Neuronal stem cell (in vitro differentiated cells): Measurements from ENCODE around the gene ACSL5.

Experiments used
- DNase-seq: peaks from one replicate; pipeline ENCODE4 v3.0.0-alpha.2; 2013; ENCODE audit warnings: low spot score
- H2AFZ ChIP-seq: one replicate; pipeline ENCODE4 v1.6.1; 2013; ENCODE audit warnings: mild to moderate bottlenecking, low read length, inconsistent platforms
- H2AK5ac ChIP-seq: 2 replicates; pipeline ENCODE4 v1.6.1; 2013; ENCODE audit warnings: low read depth, mild to moderate bottlenecking, inconsistent platforms, low read length, moderate library complexity, mixed read lengths
- H2BK120ac ChIP-seq: 2 replicates; pipeline ENCODE4 v1.6.1; 2013; ENCODE audit warnings: low read depth, mild to moderate bottlenecking, inconsistent platforms, low read length, moderate library complexity, mixed read lengths
- H2BK12ac ChIP-seq: one replicate; pipeline ENCODE4 v1.6.1; 2013; ENCODE audit warnings: low read length, inconsistent platforms
- H2BK15ac ChIP-seq: 2 replicates; pipeline ENCODE4 v1.6.1; 2013; ENCODE audit warnings: mild to moderate bottlenecking, low read length, inconsistent platforms, mixed read lengths
- H2BK5ac ChIP-seq: one replicate; pipeline ENCODE4 v1.6.1; 2013; ENCODE audit warnings: inconsistent platforms, mild to moderate bottlenecking, low read length, moderate library complexity
- H3K14ac ChIP-seq: one replicate; pipeline ENCODE4 v1.6.1; 2013; ENCODE audit warnings: low read length, inconsistent platforms
- H3K18ac ChIP-seq: 2 replicates; pipeline ENCODE4 v1.6.1; 2013; ENCODE audit warnings: low read length, inconsistent platforms
- H3K23ac ChIP-seq: 2 replicates; pipeline ENCODE4 v1.6.1; 2013; ENCODE audit warnings: low read depth, mild to moderate bottlenecking, mixed read lengths, low read length, inconsistent platforms; ENCODE audit not compliant: poor library complexity
- H3K27ac ChIP-seq: replicated peaks from 3 replicates; pipeline ENCODE4 v1.5.1; 2013; ENCODE audit warnings: low read length, inconsistent platforms
- H3K27me3 ChIP-seq, 3 experiments: 2 replicates each; pipeline ENCODE4 v1.6.1; 2013; ENCODE audit warnings: low read length in 3 of 3, mild to moderate bottlenecking in 2 of 3, inconsistent platforms in 1 of 3, low read depth in 1 of 3, mixed read lengths in 1 of 3, moderate library complexity in 1 of 3; ENCODE audit not compliant: control insufficient read depth in 3 of 3, insufficient read depth in 3 of 3
- H3K36me3 ChIP-seq, 2 donors: replicated peaks in 1 of 2; 2 replicates each; pipeline ENCODE4 v1.6.1; 2013; ENCODE audit warnings: low read length in 2 of 2; ENCODE audit not compliant: control insufficient read depth in 2 of 2, insufficient read depth in 2 of 2
- H3K4ac ChIP-seq: 2 replicates; pipeline ENCODE4 v1.6.1; 2013; ENCODE audit warnings: inconsistent platforms, mild to moderate bottlenecking, low read length, moderate library complexity
- H3K4me1 ChIP-seq, 2 donors: 1 replicate in 1 of 2; 2 replicates in 1 of 2; pipeline ENCODE4 v1.6.1; 2013; ENCODE audit warnings: low read length in 2 of 2, low read depth in 1 of 2; ENCODE audit not compliant: control insufficient read depth in 2 of 2, insufficient read depth in 1 of 2
- H3K4me2 ChIP-seq: one replicate; pipeline ENCODE4 v1.6.1; 2013; ENCODE audit warnings: mild to moderate bottlenecking, low read length, inconsistent platforms; ENCODE audit not compliant: insufficient read depth, poor library complexity, severe bottlenecking
- H3K4me3 ChIP-seq, 2 donors: 2 replicates each; pipeline ENCODE4 v1.5.1; 2013; ENCODE audit warnings: low read length in 2 of 2, mild to moderate bottlenecking in 2 of 2, inconsistent platforms in 1 of 2, moderate library complexity in 1 of 2
- H3K79me1 ChIP-seq: one replicate; pipeline ENCODE4 v1.6.1; 2013; ENCODE audit warnings: low read depth, mild to moderate bottlenecking, inconsistent platforms, low read length, moderate library complexity
- H3K9ac ChIP-seq: one replicate; pipeline ENCODE4 v1.6.1; 2013; ENCODE audit warnings: mild to moderate bottlenecking, low read depth, low read length, inconsistent platforms; ENCODE audit not compliant: poor library complexity
- H3K9me3 ChIP-seq, 2 donors: replicated peaks in 1 of 2; 2 replicates each; pipeline versions ENCODE3 to v1.6.1; 2013; ENCODE audit warnings: low read length in 2 of 2, mild to moderate bottlenecking in 2 of 2, inconsistent platforms in 1 of 2, low read depth in 1 of 2, mixed read lengths in 1 of 2, moderate library complexity in 1 of 2; ENCODE audit not compliant: control insufficient read depth in 2 of 2, insufficient read depth in 1 of 2
- H4K8ac ChIP-seq: one replicate; pipeline ENCODE4 v1.6.1; 2013; ENCODE audit warnings: low read depth, mild to moderate bottlenecking, inconsistent platforms, low read length, moderate library complexity
- H4K91ac ChIP-seq: one replicate; pipeline ENCODE4 v1.6.1; 2013; ENCODE audit warnings: low read length, low read depth, mild to moderate bottlenecking, inconsistent platforms; ENCODE audit not compliant: poor library complexity
- WGBS, 2 donors: extraction: QIAGEN DNeasy Blood & Tissue Kit; methylation state at CpG; one replicate each; pipeline ENCODE4 v1.1.7; 2013; ENCODE audit warnings: missing lambda C conversion rate in 2 of 2, mixed read lengths in 1 of 2; ENCODE audit not compliant: insufficient read length in 2 of 2, insufficient replicate concordance in 1 of 2; ENCODE audit errors: extremely low coverage in 2 of 2; 5-methylcytosine and 5-hydroxymethylcytosine counted together

ACSL5 gene

GRCh38 chr10:112351146-112351545 lies 22.8 kb upstream of the ACSL5 start:
- Histone ChIP-seq H4K91ac (no peak overlapping the region), H2BK15ac (no peak overlapping the region), H2BK120ac (no peak overlapping the region), H2BK12ac (no peak overlapping the region), H4K8ac (no peak overlapping the region), H3K14ac (no peak overlapping the region), H3K36me3 (no peaks in the 10 kb centered on the region), H3K4ac (no peak overlapping the region), H3K9ac (no peak overlapping the region), H3K4me2 (no peak overlapping the region), H3K4me3 (no peak overlapping the region), H2AK5ac (no peak overlapping the region), H2BK5ac (no peak overlapping the region), H3K27ac (no peak overlapping the region), H3K79me1 (no peaks in the 10 kb centered on the region), H3K4me1 (peaks cover 4% of the 10 kb centered on the region in 2 donors), H2AFZ (peak overlapping the region; percentile 30), H3K23ac (no peak overlapping the region), H3K27me3 (no peaks in the 10 kb centered on the region), H3K18ac (no peak overlapping the region), H3K9me3 (no peaks in the 10 kb centered on the region)
- WGBS, 2 donors = no CpG with 5 or more reads among the region's 8 CpGs
- DNase-seq = no peak

- WGBS, 2 donors = no CpG with 5 or more reads among the region's 3 CpGs
- no peak overlapping the region for H3K27ac ChIP-seq
Observed at GRCh38 chr10:112352044-112352443, 21.9 kb upstream of the ACSL5 start.

GRCh38 chr10:112353046-112353445 lies 20.9 kb upstream of the ACSL5 start:
- no peak overlapping the region for H4K8ac ChIP-seq
- no peak for DNase-seq

More at GRCh38 chr10:112352044-112352443, 21.9 kb upstream of the ACSL5 start:
- Histone ChIP-seq H2BK120ac (no peak overlapping the region), H3K14ac (no peak overlapping the region), H3K4me3 (no peak overlapping the region), H3K23ac (no peak overlapping the region), H3K18ac (no peak overlapping the region), H3K79me1 (no peaks in the 10 kb centered on the region), H2BK15ac (no peak overlapping the region), H3K4me2 (no peak overlapping the region), H3K4me1 (peaks cover 4% of the 10 kb centered on the region in 2 donors), H3K36me3 (no peaks in the 10 kb centered on the region), H3K9ac (no peak overlapping the region), H3K4ac (no peak overlapping the region), H2AFZ (no peak overlapping the region), H4K91ac (no peak overlapping the region), H2BK5ac (no peak overlapping the region), H2BK12ac (no peak overlapping the region), H2AK5ac (no peak overlapping the region), H4K8ac (no peak overlapping the region), H3K27me3 (no peaks in the 10 kb centered on the region), H3K9me3 (no peaks in the 10 kb centered on the region)
- DNase-seq = no peak

GRCh38 chr10:112356686-112357085 lies 17.2 kb upstream of the ACSL5 start:
- H3K18ac ChIP-seq = no peak overlapping the region
- H3K23ac ChIP-seq = no peak overlapping the region
- no peak overlapping the region for H3K4ac ChIP-seq
- H3K9ac ChIP-seq = no peak overlapping the region
- H2BK120ac ChIP-seq = no peak overlapping the region
- H3K9me3 ChIP-seq = no peaks in the 10 kb centered on the region
- H3K4me1 ChIP-seq = peaks cover 0 to 3% of the 10 kb centered on the region in 2 donors
- H3K4me3 ChIP-seq = no peak overlapping the region
- H3K79me1 ChIP-seq = no peaks in the 10 kb centered on the region
- WGBS, 2 donors = no CpG with 5 or more reads among the region's 5 CpGs
- no peaks in the 10 kb centered on the region for H3K27me3 ChIP-seq
- H3K27ac ChIP-seq = no peak overlapping the region
- H2BK5ac ChIP-seq = no peak overlapping the region
- no peak overlapping the region for H2BK15ac ChIP-seq
- H2AK5ac ChIP-seq = no peak overlapping the region
- H2BK12ac ChIP-seq = no peak overlapping the region
- no peaks in the 10 kb centered on the region for H3K36me3 ChIP-seq
- H2AFZ ChIP-seq = no peak overlapping the region
- no peak overlapping the region for H3K4me2 ChIP-seq
- no peak overlapping the region for H4K91ac ChIP-seq
- H4K8ac ChIP-seq = no peak overlapping the region
- H3K14ac ChIP-seq = no peak overlapping the region
- no peak for DNase-seq

More at GRCh38 chr10:112353046-112353445, 20.9 kb upstream of the ACSL5 start:
- Histone ChIP-seq H2BK120ac (no peak overlapping the region), H3K36me3 (no peaks in the 10 kb centered on the region), H3K14ac (no peak overlapping the region), H3K9ac (no peak overlapping the region), H4K91ac (no peak overlapping the region), H3K9me3 (no peaks in the 10 kb centered on the region), H2BK5ac (no peak overlapping the region), H3K4ac (no peak overlapping the region), H3K4me2 (no peak overlapping the region), H3K23ac (no peak overlapping the region), H2AFZ (no peak overlapping the region), H3K4me1 (peaks cover 4% of the 10 kb centered on the region in 2 donors), H3K18ac (no peak overlapping the region), H3K4me3 (no peak overlapping the region), H3K79me1 (no peaks in the 10 kb centered on the region), H2AK5ac (no peak overlapping the region), H2BK15ac (no peak overlapping the region), H3K27ac (no peak overlapping the region), H2BK12ac (no peak overlapping the region), H3K27me3 (no peaks in the 10 kb centered on the region)
